ENCODE measurements around the gene CPE.

DNA sequence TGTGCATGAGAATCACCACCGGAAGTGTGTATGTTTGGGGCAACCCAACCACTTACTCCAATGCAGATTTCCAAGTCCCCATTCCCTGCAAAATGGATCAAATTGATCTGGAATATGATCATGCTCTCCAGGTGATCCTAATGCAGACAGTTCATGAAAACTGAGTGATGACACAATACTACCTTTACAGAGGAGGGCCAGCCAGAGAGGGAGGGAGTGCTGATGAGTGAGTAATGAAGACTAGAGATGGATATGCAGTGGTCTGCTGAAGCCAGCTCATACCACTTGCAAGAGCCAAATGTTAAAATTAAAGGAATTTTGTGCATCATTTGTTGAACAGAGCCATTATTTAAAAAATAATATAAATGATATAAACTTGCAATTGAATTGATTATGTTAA, 10.2 kb upstream of the CPE start:
- TF ChIP-seq POLR2A (IDR thresholded peaks at IDR 0.05; ENCODE audit: low read depth, low read length) (no peak), MEF2A (IDR thresholded peaks at IDR 0.05; ENCODE audit: insufficient read depth, low read depth, low read length) (no peak), DPF2 (IDR thresholded peaks at IDR 0.05) (no peak), POLR2AphosphoS5 (IDR thresholded peaks at IDR 0.05; ENCODE audit: low read length) (no peak), TAF1 (IDR thresholded peaks at IDR 0.05; ENCODE audit: borderline replicate concordance, low read depth, low read length) (no peak), CREB1 (IDR thresholded peaks at IDR 0.05; ENCODE audit: low read depth) (no peak)
- TF ChIP-seq, protein P1, sequence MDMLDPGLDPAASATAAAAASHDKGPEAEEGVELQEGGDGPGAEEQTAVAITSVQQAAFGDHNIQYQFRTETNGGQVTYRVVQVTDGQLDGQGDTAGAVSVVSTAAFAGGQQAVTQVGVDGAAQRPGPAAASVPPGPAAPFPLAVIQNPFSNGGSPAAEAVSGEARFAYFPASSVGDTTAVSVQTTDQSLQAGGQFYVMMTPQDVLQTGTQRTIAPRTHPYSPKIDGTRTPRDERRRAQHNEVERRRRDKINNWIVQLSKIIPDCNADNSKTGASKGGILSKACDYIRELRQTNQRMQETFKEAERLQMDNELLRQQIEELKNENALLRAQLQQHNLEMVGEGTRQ (IDR thresholded peaks at IDR 0.05; ENCODE audit: borderline replicate concordance, low read depth, low read length), result no peak
- TF ChIP-seq, protein P2, sequence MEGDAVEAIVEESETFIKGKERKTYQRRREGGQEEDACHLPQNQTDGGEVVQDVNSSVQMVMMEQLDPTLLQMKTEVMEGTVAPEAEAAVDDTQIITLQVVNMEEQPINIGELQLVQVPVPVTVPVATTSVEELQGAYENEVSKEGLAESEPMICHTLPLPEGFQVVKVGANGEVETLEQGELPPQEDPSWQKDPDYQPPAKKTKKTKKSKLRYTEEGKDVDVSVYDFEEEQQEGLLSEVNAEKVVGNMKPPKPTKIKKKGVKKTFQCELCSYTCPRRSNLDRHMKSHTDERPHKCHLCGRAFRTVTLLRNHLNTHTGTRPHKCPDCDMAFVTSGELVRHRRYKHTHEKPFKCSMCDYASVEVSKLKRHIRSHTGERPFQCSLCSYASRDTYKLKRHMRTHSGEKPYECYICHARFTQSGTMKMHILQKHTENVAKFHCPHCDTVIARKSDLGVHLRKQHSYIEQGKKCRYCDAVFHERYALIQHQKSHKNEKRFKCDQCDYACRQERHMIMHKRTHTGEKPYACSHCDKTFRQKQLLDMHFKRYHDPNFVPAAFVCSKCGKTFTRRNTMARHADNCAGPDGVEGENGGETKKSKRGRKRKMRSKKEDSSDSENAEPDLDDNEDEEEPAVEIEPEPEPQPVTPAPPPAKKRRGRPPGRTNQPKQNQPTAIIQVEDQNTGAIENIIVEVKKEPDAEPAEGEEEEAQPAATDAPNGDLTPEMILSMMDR (IDR thresholded peaks at IDR 0.05 in 2 of 3, conservative IDR thresholded peaks at IDR 0.05 in 1 of 3; ENCODE audit: control insufficient read depth in 2 of 3, extremely low read depth in 1 of 3, insufficient read depth in 1 of 3, low read depth in 3 of 3, low read length in 3 of 3), result no peak
- TF ChIP-seq, protein P3, sequence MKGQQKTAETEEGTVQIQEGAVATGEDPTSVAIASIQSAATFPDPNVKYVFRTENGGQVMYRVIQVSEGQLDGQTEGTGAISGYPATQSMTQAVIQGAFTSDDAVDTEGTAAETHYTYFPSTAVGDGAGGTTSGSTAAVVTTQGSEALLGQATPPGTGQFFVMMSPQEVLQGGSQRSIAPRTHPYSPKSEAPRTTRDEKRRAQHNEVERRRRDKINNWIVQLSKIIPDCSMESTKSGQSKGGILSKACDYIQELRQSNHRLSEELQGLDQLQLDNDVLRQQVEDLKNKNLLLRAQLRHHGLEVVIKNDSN (IDR thresholded peaks at IDR 0.05; ENCODE audit: borderline replicate concordance, extremely low read length, insufficient read depth, low read depth, low read length), result no peak

Data from GM12878 (cell line).